M059J (cell line): ENCODE results near the gene SPRED2. TPM values are rescaled to one million over a fixed set of nuclear protein-coding genes. Genes with fewer than 3 reads are reported as not detected.

Experiments
- DNase-seq: peaks from one replicate; pipeline ENCODE4 v3.0.0-alpha.2; 2012; ENCODE audit warnings: low read depth
- total RNA-seq: library from RNA; depleted of rRNA; stranded (reverse); fragments of >200 nt; shearing (Covaris generic); gene quantifications from 2 replicates; pipeline ENCODE4 v1.2.3, GENCODE V29; 2014

Gene SPRED2
- total RNA-seq, 1 experiment from 2014 or later: 11.6 TPM

DNA sequence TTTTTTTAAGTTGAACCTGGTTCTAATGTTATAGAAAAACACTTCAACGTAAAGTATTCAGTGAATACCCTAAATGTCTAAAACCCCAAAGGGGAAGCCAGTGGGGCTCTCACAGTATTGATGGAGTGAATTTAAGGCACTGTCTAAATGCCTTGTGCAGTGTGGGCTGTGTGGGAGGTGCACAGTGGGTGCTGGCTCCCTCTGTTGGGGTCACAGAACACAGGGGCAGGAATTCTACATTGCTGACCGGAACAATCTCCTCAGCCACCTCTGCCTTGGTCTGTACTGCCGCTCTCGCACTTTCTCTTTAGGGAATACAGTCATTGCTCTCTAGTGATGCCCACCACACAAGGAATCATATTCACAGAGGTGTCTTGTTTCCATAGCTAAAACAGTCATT, 45.4 kb downstream of the SPRED2 start:
- no peak for DNase-seq

DNA sequence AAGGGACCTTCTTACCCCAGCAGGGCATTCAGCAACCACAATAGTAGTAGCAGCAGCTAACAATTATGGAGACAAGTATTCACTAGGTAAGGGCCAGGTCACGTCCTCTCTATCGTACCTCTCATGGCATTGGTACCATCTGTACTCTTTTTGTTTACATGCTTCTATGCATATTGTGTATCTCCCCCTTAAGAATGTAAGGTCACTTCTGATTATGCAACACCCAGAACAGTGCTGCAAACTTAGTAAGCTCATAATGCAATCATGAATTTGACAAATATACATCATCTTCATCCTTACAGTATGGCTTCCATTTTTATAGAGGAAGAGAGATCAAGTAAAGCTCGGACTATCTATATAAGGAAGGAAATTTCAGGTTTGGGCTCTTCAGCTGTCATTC, 46.1 kb downstream of the SPRED2 start:
- no peak for DNase-seq

DNA sequence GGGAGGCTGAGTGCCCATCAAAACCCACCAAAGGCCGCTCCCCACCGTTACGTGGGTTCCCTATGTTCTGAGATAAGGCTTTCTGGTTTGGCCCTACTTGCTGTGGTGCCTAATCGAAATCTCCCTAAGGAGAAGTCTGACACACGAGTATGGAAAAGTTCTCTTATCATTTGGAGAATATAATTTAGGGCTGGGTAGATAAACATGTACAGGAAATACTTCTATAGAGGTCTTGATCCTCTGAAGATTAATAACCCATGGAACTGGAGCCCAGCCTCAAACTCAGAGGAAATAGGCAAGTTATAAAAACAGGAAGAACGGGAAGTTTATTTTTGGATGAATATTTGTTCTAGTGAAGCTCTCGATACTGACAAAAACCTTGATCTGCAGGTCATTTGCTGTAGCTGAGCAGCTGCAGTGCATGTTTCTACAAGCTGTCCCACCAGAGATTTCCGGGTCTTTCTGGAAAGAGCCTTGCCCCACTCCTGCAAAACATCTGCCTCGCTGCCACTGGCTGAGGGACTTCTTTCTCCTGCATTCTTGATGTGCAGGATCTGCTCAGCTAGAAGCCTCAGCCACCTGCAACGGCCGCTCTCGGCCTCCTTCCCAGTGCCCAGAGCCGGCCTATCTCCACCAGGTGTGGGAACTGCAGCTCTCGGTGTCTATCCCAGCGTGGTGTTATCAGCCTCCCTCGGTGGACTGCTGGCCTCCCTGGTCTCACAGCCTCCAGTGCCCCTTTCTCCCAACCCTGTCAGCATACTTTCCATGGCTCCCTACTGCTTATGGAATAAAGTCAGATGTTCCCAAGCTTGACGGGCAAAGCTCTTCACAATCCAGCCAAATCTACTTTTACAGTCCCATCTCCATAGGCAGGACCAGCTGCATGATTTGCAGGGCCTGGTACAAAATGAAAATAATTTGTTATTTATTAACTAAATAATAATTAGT, 48.6 kb downstream of the SPRED2 start:
- DNase-seq: no peak

DNA sequence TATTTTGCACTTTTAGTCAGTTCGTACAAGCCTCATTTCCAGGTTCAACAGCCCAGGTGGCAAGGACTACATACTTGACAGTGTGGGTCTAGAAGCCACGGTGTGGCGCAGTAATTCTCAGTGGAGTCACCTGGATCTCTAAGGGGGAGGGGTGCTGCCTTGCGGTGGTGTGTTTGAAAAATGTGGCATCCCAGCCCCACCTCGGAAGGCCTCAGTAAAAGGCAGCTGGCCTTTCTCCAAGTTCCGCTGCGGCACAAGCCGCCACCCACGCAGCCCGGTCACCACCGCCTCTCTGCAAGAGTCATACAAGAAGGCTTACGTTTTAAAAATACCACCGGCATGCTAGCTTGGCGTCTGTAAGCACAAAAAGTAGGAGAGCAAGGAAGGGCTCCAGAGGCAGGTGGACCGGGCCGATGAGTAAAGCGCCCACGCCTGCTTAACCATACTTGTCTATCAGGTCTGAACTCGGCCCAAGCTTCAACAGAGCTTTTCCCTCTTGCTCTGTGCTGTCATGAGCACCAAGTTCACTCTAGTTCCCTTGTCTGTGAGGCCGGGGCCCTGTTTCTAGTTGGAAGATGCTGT, 49.5 kb downstream of the SPRED2 start:
- DNase-seq: no peak

DNA sequence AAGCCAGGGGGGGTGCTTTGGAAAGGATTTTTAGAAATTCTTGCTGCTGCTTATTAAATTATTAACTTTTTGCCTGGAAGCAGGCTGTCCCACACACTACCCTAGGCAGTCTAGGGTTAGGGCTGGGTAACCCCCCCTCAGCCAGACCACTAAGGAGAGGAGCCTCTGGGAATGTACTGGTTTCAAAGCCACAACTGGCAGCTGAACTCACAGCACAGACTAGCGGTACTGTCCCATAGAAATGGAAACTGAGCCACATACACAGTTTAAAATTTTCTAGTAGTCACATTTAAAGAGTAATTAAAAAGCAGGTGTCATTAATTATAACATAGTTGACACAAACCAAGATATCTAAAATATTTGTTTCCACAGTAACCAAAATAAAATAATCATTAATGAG, 50.1 kb downstream of the SPRED2 start:
- DNase-seq: no peak

DNA sequence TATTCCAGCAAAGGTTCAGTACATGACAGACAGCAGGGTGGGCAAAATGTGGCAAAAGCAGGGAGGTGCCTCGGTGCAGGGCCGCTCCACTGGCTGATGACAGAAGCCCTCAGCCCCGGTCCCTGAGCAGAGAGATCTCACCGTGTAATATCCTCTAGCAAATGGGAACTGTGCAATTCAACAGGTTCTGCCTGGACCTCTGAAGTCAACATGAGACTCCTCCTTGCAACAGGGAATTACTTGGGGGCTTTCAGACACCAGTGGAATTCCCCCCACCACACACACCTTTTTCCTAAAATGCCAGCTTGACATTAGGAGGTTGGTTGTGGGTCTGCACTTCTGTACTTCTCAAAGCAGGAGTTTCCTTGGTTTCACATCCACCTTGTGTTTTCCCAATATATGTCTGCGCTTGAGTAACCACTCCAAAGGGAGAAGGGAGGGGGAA, 50.8 kb downstream of the SPRED2 start:
- DNase-seq: no peak

DNA sequence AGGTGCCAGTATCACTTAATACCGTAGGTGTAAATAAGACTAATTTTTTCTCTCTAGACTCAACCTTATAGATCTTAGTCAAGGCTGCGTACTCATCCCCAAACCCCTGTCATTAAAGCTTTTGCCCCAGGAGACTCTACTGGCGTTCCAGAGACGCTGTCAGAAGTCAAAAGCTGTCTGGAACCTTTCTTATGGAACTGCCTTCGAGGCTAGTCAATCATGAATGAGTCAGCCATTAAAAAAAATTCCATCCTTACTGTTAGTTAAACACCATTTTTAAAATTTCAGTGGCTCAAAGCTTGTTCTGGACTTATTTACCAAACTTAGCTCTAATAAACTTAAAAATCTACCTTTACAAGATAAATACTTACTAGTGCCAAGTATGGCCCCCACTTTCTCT, 52.1 kb downstream of the SPRED2 start:
- DNase-seq: peak; percentile 61

DNA sequence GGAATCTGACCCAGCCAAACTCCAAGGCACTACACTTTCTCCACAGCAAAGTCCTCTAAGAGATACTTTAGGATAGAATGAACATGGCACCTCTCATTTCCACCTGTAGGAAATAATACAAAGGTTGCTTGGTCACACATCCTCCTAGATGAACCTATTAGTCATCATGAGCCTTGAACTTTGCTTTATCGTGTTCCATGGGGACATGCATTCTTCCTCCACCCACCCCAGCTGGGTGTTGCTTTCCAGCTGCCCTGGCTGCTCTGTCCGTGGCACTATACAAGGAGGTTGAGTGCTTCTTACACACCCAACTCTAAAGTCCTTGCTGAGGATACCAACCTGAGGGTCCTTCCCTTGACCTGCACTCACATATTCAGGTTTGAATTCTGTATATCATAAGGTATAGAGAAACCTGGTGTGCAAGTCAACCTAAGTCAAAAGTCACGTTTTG, 52.7 kb downstream of the SPRED2 start:
- DNase-seq: no peak

DNA sequence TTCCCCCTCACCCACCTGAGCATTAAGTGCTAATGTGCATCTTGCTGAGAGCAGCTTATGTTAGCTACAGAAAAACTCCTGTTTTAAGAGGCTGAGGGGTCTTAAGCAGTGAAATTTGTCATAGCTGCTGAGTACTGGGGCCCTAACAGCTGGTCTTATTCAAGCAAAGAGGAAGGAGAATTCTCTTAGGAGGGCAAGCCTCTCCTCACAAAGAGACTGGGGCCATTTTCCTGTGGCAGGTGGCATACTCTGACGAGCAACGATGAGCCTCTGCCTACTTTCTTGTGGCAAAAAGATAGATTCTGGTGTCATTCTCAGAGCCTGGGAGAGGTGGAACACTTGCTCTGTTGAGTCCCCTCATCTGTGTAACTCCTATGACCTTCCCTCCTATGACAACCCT, 53.2 kb downstream of the SPRED2 start:
- DNase-seq: no peak

DNA sequence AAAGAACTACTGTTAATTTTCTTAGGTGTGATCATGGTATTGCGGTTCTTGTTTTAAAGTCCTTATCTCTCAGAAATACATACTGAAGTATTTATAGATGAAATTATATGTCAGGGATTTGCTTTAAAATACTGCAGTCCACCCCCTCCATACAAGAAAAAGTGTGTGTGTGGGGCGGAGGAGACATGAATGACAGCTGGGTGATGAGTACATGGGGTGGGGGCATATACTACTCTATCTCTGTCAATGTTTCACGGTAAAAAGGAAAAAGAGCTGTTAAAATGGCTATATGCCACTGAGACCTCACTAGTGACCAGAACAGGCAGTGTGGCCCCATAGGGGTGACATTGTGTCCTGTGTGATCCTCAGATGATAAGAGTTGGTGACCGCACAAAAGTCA, 54.1 kb downstream of the SPRED2 start:
- DNase-seq: no peak

DNA sequence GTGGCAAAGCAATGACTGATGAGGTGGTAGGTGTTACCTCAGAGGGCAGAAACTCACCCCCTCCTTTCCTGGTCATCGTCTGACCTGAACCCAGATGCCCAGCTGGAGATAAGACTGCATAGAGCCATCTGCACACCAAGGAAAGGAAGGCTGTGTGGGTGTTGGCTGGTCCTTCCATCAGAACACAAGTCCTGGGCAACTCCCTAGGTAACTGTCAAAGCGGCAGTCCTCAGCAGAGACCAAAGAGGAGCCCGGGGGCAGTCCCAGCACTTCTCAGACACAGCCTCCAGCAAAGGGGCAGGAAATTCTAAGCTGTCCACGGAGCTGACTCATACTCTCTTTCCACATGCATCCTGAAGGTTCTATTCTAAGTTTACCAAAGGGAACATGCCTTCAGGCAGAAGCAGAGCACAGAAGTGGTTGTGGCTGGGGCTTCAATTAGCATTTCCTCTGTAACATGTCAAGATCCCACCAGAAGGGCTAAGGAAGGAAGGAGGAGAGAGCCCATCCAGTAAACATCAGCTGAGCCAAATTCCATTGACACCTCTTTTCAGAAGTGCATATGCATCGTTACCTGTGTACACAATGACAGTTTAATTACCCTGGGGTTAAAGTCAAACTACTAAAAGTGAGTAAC, 54.7 kb downstream of the SPRED2 start:
- peak; percentile 97 for DNase-seq

DNA sequence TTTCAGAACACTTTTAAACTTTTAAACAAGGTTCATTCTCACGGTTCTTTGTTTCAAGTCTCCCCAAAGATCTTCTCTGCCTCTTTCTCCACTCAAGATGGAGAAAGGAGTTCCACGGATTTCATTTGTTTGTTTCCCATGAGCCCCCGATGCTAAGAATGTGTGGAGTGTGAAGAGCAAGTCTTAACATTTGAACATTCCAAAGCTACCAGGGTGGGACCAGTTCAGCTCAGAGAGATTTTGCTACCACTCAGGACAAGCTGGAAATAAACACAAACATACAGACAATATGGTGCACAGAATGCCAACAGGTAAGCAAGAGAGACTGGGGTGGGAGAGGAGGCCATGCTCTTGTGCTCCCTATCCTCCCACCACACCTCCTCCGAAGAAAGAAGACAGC, 56.7 kb downstream of the SPRED2 start:
- no peak for DNase-seq

DNA sequence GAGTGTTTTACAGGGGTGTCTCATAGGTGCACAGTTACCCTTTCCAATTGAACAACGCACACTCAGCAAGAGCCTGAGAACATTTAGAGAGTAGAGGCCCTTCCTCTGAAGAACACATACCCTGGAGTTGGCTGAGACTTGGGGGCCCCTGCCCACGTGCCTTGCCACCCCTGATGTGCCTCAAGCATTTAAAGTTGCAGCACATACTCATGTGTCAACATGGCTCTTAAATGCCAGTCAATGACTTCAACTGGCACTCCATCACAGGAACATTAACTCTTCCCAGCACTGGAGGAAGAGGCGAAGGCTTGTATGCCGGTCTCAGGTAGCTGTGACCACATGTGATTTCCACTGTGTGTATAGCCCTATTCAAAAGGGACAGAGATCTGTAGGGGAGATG, 57.4 kb downstream of the SPRED2 start:
- DNase-seq: no peak

DNA sequence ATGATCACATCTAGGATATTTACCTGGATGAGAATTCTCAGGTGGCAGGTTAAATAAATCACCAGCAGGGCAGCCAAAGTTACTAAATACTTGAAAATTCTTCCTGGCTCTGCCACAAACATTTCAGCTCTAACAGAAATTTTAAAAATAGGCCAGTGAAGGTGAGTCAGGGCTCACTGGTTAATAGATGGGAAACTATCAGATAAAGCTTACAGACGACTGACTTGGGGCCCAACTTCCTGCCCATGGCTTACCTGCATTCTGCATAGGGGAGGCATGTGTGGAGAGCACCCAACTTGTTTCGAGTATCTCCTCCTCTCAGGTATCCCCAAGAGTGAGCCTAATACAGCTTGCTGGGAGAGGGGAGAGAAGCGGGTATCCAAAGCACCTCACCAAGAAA, 57.8 kb downstream of the SPRED2 start:
- peak; percentile 37 for DNase-seq

DNA sequence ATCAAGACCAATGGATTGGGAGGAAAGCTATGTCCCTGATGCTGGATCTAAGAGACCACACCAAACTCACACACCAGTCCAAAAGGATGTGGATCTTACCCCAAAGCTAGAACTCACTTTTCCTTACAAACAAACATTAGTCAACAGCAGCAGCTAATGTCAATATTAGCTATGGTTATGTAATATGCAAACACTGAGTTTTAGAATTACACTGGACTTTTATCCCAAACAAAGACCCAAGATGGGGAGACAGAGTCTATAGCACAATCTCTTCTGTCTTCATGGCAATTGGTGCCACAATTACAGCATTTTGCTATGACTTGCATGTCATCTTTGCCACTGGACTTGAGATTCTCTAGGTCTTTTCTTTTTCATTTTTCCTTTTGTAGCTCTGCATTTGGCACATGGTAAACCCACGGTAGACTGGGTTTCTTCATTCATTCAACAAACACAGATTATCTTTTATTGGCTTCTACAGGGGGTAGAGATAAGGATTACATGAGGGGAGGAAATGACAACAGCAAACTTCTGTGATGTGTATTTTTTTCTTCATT, 59.0 kb downstream of the SPRED2 start:
- DNase-seq: no peak

DNA sequence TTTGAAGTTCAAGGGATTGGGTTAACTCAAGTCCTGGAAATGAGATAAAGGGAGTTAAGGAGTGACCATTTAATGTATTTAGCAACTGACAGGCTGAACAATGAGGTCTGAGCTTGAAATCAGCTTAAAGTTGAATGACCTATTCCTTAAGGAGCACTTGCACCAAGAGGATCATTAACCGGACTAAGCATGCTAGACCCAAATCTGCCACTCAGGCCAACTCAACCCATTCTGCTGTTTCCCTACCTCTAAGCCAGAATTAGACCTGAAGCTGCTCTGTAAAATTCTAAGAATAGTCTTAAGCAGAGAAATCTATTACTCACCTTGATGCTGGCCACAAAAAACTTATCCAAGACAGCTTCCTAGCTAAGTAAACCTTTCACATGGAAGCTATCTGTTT, 59.8 kb downstream of the SPRED2 start:
- no peak for DNase-seq

DNA sequence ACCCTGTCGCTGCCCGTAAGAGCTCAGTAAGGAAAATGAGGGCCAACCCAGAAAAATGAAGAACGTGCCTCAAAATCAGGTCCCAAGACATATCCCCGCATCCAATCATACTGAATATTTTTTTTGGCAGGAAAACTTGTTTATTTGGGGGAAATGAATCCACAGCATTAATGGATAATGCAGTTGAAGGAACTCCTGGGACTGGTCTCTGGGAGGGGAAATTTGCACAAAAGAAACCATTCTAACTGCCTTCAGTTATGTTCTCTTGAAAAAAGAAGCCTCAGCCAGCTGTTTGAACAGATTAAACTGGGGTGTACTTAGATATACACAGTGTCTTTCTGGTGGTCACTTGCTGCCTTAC, 61.3 kb downstream of the SPRED2 start:
- no peak for DNase-seq

DNA sequence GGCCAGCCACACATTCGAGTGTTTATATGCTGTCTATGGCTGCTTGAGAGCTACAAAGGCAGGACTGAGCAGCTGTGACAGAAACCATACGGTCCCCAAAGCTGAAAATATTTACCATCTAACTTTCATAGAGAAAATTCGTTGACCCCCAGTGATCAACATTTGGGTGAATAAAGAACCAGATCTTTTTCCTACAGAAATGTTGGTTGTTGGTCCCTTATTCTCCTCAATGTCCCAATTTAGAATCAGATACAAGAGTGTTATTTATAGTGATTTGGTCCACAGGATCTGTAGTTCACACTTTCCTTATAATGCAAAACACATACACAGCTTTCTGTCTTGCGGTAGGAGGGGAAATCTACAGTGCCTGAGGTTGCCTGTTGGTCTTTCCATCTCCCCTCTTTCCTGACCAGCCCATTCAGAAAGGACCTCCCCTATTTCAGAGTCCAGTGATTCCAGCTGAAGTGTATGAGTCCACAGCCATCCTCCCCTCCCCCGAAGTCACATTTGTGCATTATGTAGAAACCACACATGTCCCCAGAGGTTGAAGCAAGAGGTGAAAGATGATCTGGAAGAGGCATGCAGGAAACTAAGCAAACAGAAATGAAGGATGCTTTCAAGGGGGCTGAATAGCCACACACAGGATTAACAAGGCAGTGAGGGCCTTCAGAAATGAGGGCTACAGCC, 61.9 kb downstream of the SPRED2 start:
- DNase-seq: peak; percentile 23

DNA sequence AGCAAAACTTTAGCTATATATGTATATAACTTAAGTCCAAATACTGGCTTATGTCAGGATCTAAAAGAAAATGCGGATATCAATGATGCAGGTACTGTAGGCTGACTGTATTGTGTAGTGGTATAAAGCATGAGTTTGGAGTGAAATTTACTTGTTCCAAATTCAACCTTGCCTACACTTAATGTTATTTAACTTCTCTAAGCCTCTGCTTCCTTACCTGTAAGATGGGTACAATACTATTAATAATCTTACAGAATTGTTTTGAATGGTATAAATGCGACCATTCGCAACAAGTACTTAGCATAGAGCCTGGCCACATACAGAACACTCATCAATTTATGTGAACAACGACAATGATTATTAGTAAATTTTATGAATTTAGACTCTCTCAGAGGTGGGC, 62.4 kb downstream of the SPRED2 start:
- DNase-seq: no peak

DNA sequence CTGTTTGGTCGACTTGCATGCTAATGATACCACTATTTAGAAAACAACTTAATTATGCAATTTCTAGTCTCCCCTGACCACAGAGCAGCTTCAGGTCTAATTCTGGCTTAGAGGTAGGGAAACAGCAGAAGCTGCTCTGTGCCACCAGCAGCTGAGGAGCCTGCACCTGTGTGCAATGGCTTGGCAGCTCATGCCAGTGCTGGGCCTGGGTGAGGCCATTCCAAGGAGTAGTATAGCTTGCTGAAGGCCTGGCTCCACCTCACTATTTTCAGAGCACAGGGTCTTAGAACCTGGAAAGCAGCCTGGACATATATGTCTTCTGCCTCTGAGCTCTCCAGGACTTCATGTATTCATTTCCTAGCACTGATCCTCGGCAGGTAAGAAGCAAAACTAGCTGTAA, 62.8 kb downstream of the SPRED2 start:
- no peak for DNase-seq

DNA sequence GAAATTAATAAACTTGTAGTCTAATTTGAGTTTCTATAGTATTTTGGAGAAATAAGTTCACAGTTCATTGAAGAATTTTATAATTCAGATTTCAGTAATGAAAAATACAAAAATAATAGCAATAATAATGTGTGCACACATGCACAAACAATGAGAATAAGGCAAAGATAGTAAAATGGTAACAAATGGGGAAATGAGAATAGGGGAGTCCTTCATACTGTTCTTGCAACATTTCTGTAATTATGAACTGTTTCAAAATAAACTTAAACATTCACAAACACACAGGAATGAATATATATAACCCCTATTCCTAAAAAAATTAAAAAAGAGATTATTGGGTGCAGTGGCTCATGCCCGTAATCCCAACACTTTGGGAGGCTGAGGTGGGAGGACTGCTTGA, 63.9 kb downstream of the SPRED2 start:
- no peak for DNase-seq

DNA sequence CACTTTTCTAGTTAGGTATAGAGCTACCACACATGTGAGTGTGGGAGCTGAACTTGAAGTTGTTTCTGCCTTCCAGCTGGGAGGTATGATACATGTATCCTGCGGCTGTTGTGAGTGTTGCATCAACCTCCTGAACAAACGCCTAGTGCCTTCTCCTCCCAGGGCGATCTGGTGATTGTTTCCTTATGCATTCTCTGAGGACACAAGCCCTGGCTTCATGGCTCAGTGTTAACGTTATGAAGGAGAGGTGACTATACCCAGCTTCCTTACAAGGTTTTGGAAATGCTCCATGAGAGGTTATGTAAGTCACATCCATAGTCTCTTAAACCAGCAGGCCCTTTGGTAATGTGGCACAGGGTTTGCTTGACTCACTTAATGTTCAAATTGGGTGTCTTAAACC, 64.9 kb downstream of the SPRED2 start:
- DNase-seq: peak; percentile 98
